ENCODE measurements around the gene C17orf67.

- TF ChIP-seq CTCF (IDR thresholded peaks at IDR 0.05) (no peak), POLR2A (IDR thresholded peaks at IDR 0.05) (no peak)
These were observed 26.0 kb downstream of the C17orf67 start for GRCh38 chr17:56807723-56808122.
